H1 (cell line): ENCODE results near the gene RRH. TPM values are rescaled to one million over a fixed set of nuclear protein-coding genes. Genes with fewer than 3 reads are reported as not detected.

Experiments
- CTCF ChIA-PET: fragments of 300-600 bp; sonication (Branson Sonifier 250); formaldehyde crosslinking; loops from one replicate; lab custom pipeline; 2021; ENCODE audit not compliant: partially characterized antibody; lab: Charles Lee
- POLR2A ChIA-PET: fragments of 300-600 bp; sonication (Branson Sonifier 250); formaldehyde crosslinking; loops from one replicate; lab custom pipeline; 2021; ENCODE audit warnings: inconsistent platforms; ENCODE audit not compliant: partially characterized antibody; lab: Charles Lee
- DNase-seq, 2 experiments: peaks; one replicate each; pipeline versions ENCODE4 v3.0.0 to v3.0.0-alpha.2; 2010 to 2022; ENCODE audit warnings: low spot score in 2 of 2, low read depth in 1 of 2, mixed read lengths in 1 of 2
- FAIRE-seq: peaks from 2 replicates; lab custom pipeline; 2011; peaks lifted over from hg19 to GRCh38; lab: Jason Lieb, UNC
- H2AFZ ChIP-seq: 2 replicates; pipeline ENCODE4 v1.8.1; 2012; ENCODE audit warnings: low read length, inconsistent platforms
- H2AK5ac ChIP-seq: 2 replicates; pipeline ENCODE4 v1.6.1; 2013; ENCODE audit warnings: low read depth, low read length
- H2BK120ac ChIP-seq: replicated peaks from 2 replicates; pipeline ENCODE3; 2013; ENCODE audit warnings: low read depth, low read length, inconsistent platforms
- H2BK12ac ChIP-seq: 2 replicates; pipeline ENCODE4 v1.6.1; 2013; ENCODE audit warnings: low read depth, low read length
- H2BK15ac ChIP-seq: 2 replicates; pipeline ENCODE4 v1.6.1; 2013; ENCODE audit warnings: low read length
- H2BK20ac ChIP-seq: 2 replicates; pipeline ENCODE4 v1.6.1; 2013; ENCODE audit warnings: low read length
- H2BK5ac ChIP-seq: 2 replicates; pipeline ENCODE4 v1.6.1; 2013; ENCODE audit warnings: low read depth, low read length
- H3K14ac ChIP-seq: 2 replicates; pipeline ENCODE4 v1.6.1; 2013; ENCODE audit warnings: inconsistent platforms; ENCODE audit not compliant: insufficient read length
- H3K18ac ChIP-seq: 2 replicates; pipeline ENCODE4 v1.6.1; 2013; ENCODE audit warnings: low read length; ENCODE audit errors: extremely low read depth
- H3K23ac ChIP-seq: 2 replicates; pipeline ENCODE4 v1.6.1; 2013; ENCODE audit warnings: inconsistent platforms; ENCODE audit not compliant: insufficient read length
- H3K23me2 ChIP-seq: 2 replicates; pipeline ENCODE4 v1.6.1; 2013; ENCODE audit warnings: low read depth, low read length
- H3K27ac ChIP-seq: 2 replicates; pipeline ENCODE4 v1.6.1; 2011; ENCODE audit warnings: low read depth, low read length, inconsistent platforms
- H3K27me3 ChIP-seq, 4 experiments: replicated peaks in 1 of 4; 1 replicate in 1 of 4; 2 replicates in 3 of 4; pipeline versions ENCODE4 v1.6.1 to v1.8.1; 2011 to 2013; ENCODE audit warnings: low read length in 3 of 4, mild to moderate bottlenecking in 3 of 4, inconsistent platforms in 2 of 4, mixed read lengths in 2 of 4, moderate library complexity in 1 of 4; ENCODE audit not compliant: control insufficient read depth in 3 of 4, insufficient read depth in 3 of 4; ENCODE audit errors: extremely low read depth in 1 of 4
- H3K36me3 ChIP-seq, 4 experiments: 2 replicates each; pipeline versions ENCODE4 v1.6.1 to v1.8.1; 2011 to 2013; ENCODE audit warnings: mild to moderate bottlenecking in 4 of 4, low read length in 3 of 4, moderate library complexity in 2 of 4, control low read depth in 1 of 4, inconsistent platforms in 1 of 4; ENCODE audit not compliant: insufficient read depth in 4 of 4, control insufficient read depth in 2 of 4
- H3K4ac ChIP-seq: replicated peaks from 2 replicates; pipeline ENCODE3; 2013; ENCODE audit warnings: low read length, low read depth, mixed read lengths, inconsistent platforms; ENCODE audit not compliant: insufficient read length
- H3K4me1 ChIP-seq, 4 experiments: replicated peaks in 1 of 4; 1 replicate in 1 of 4; 2 replicates in 3 of 4; pipeline versions ENCODE4 v1.6.1 to v1.8.1; 2011 to 2013; ENCODE audit warnings: low read length in 3 of 4, inconsistent platforms in 2 of 4, mixed read lengths in 1 of 4; ENCODE audit not compliant: insufficient read depth in 4 of 4, control insufficient read depth in 3 of 4
- H3K4me2 ChIP-seq, 2 experiments: 2 replicates each; pipeline versions ENCODE4 v1.6.1 to v1.8.1; 2011 to 2013; ENCODE audit warnings: low read depth in 2 of 2, low read length in 2 of 2, control low read depth in 1 of 2, inconsistent platforms in 1 of 2, mild to moderate bottlenecking in 1 of 2; ENCODE audit not compliant: insufficient read depth in 1 of 2
- H3K4me3 ChIP-seq, 4 experiments: fragments of 200-600, 300-600 bp in 1 of 4; sonication (generic), shearing (Covaris generic), sonication (Bioruptor Twin) in 1 of 4; 2 replicates each; pipeline versions ENCODE4 v1.5.1 to v1.8.1; 2011 to 2016; ENCODE audit warnings: low read length in 4 of 4, low read depth in 3 of 4, control low read depth in 2 of 4, inconsistent platforms in 2 of 4, mild to moderate bottlenecking in 2 of 4, mixed read lengths in 1 of 4, moderate library complexity in 1 of 4; ENCODE audit not compliant: insufficient read depth in 2 of 4; ENCODE audit errors: extremely low read depth in 1 of 4
- H3K56ac ChIP-seq: replicated peaks from 2 replicates; pipeline ENCODE3; 2013; ENCODE audit warnings: low read depth, mild to moderate bottlenecking, mixed read lengths, low read length, inconsistent platforms; ENCODE audit not compliant: insufficient read length
- H3K79me1 ChIP-seq: 2 replicates; pipeline ENCODE4 v1.6.1; 2013; ENCODE audit warnings: low read depth, low read length, control low read depth
- H3K79me2 ChIP-seq, 2 experiments: 2 replicates each; pipeline versions ENCODE4 v1.6.1 to v1.8.1; 2012 to 2013; ENCODE audit warnings: low read length in 2 of 2, mild to moderate bottlenecking in 2 of 2, inconsistent platforms in 1 of 2; ENCODE audit not compliant: insufficient read depth in 2 of 2, control insufficient read depth in 1 of 2
- H3K9ac ChIP-seq, 4 experiments: replicated peaks in 1 of 4; 1 replicate in 1 of 4; 2 replicates in 3 of 4; pipeline versions ENCODE4 v1.6.1 to v1.8.1; 2011 to 2013; ENCODE audit warnings: low read depth in 3 of 4, low read length in 3 of 4, control low read depth in 2 of 4, mild to moderate bottlenecking in 2 of 4, moderate library complexity in 2 of 4, inconsistent platforms in 1 of 4; ENCODE audit errors: extremely low read depth in 1 of 4
- H3K9me3 ChIP-seq, 2 experiments: 2 replicates each; pipeline versions ENCODE4 v1.6.1 to v1.8.1; 2012 to 2013; ENCODE audit warnings: mild to moderate bottlenecking in 2 of 2, moderate library complexity in 2 of 2, control low read depth in 1 of 2, inconsistent platforms in 1 of 2, low read depth in 1 of 2, low read length in 1 of 2, mixed read lengths in 1 of 2; ENCODE audit not compliant: insufficient read depth in 2 of 2
- H4K20me1 ChIP-seq, 2 experiments: replicated peaks in 1 of 2; 2 replicates each; pipeline versions ENCODE3 to v1.8.1; 2011 to 2013; ENCODE audit warnings: inconsistent platforms in 2 of 2, low read length in 2 of 2, mild to moderate bottlenecking in 1 of 2; ENCODE audit not compliant: insufficient read depth in 2 of 2, control insufficient read depth in 1 of 2
- H4K5ac ChIP-seq: 2 replicates; pipeline ENCODE4 v1.6.1; 2013; ENCODE audit warnings: low read length, low read depth, mixed read lengths, inconsistent platforms; ENCODE audit not compliant: insufficient read length
- H4K8ac ChIP-seq: 2 replicates; pipeline ENCODE4 v1.8.0; 2013; ENCODE audit warnings: mild to moderate bottlenecking, moderate library complexity, low read length, inconsistent platforms; ENCODE audit not compliant: insufficient read depth; ENCODE audit errors: extremely low read depth
- H4K91ac ChIP-seq: replicated peaks from 2 replicates; pipeline ENCODE3; 2013; ENCODE audit warnings: low read length, mixed read lengths, inconsistent platforms; ENCODE audit not compliant: insufficient read length
- BCL11A ChIP-seq, 2 experiments: IDR thresholded peaks; one replicate each; pipeline ENCODE4 v1.6.1; 2011; ENCODE audit warnings: low read depth in 2 of 2, low read length in 2 of 2, mild to moderate bottlenecking in 2 of 2
- BRCA1 ChIP-seq: IDR thresholded peaks from 2 replicates; pipeline ENCODE4 v1.6.1; 2012; ENCODE audit warnings: low read depth, low read length, improper control_type of control experiment
- EGR1 ChIP-seq: IDR thresholded peaks from 2 replicates; pipeline ENCODE4 v1.6.1; 2011; ENCODE audit warnings: low read depth, low read length, borderline replicate concordance
- EP300 ChIP-seq, 2 experiments: IDR thresholded peaks; 1 replicate in 1 of 2; 2 replicates in 1 of 2; pipeline ENCODE4 v1.6.1; 2011 to 2012; ENCODE audit warnings: low read depth in 2 of 2, low read length in 2 of 2, mild to moderate bottlenecking in 2 of 2, borderline replicate concordance in 1 of 2, inconsistent platforms in 1 of 2, moderate library complexity in 1 of 2
- NANOG ChIP-seq: IDR thresholded peaks from 2 replicates; pipeline ENCODE4 v1.6.1; 2011; ENCODE audit warnings: low read length, low read depth, mild to moderate bottlenecking, inconsistent platforms; ENCODE audit not compliant: insufficient read depth, poor library complexity, severe bottlenecking
- RBBP5 ChIP-seq: IDR thresholded peaks from 2 replicates; pipeline ENCODE4 v1.7.1; 2012; ENCODE audit warnings: low read depth, mild to moderate bottlenecking, inconsistent platforms, low read length, moderate library complexity, borderline replicate concordance
- SAP30 ChIP-seq: fragments of 300-600 bp; sonication (generic); IDR thresholded peaks from 2 replicates; pipeline ENCODE4 v1.7.1; 2012; ENCODE audit warnings: low read length, moderate library complexity, mild to moderate bottlenecking, inconsistent platforms; ENCODE audit not compliant: insufficient read depth, insufficient replicate concordance
- SIN3A ChIP-seq, 2 experiments: IDR thresholded peaks in 1 of 2; conservative IDR thresholded peaks in 1 of 2; 2 replicates each; pipeline ENCODE4 v1.6.1; 2011 to 2012; ENCODE audit warnings: low read length in 2 of 2, improper control_type of control experiment in 1 of 2, low read depth in 1 of 2, mild to moderate bottlenecking in 1 of 2
- SRF ChIP-seq: IDR thresholded peaks from 2 replicates; pipeline ENCODE4 v1.6.1; 2011; ENCODE audit warnings: mild to moderate bottlenecking, low read depth, low read length, moderate library complexity
- WGBS, 2 experiments: shearing (Covaris generic) in 1 of 2; methylation state at CpG; one replicate each; pipeline versions ENCODE4 v1.1.6 to v1.1.7; 2013 to 2015; ENCODE audit warnings: low lambda C conversion rate in 2 of 2, mixed read lengths in 2 of 2, inconsistent platforms in 1 of 2, low coverage in 1 of 2, missing lambda C conversion rate in 1 of 2; ENCODE audit not compliant: insufficient replicate concordance in 2 of 2, insufficient coverage in 1 of 2, insufficient read length in 1 of 2; ENCODE audit errors: extremely low coverage in 1 of 2, missing lambda C conversion rate in 1 of 2; 5-methylcytosine and 5-hydroxymethylcytosine counted together
- polyA plus RNA-seq, 7 experiments: library from polyadenylated mRNA; depleted of rRNA in 3 of 7; stranded (reverse) in 5 of 7; unstranded in 2 of 7; fragments of >200 nt in 5 of 7; fragments of 200-250 nt in 2 of 7; gene quantifications; 1 replicate in 5 of 7; 2 replicates in 1 of 7; 4 replicates in 1 of 7; pipeline versions ENCODE4 v1.2.1 to v1.2.3, GENCODE V29; 2011 to 2013; ENCODE audit warnings: missing spikeins in 2 of 7, mixed read lengths in 2 of 7
- total RNA-seq: library from RNA; stranded (reverse); fragmentation: NEBNext Ultra II Directional; extraction: Animal tissue kit (Norgen Biotek cat#: 25700); gene quantifications from 2 replicates; pipeline ENCODE4 v1.2.1, GENCODE V29; 2021
- TF ChIP-seq, protein P1 (sequence below): IDR thresholded peaks from 2 replicates; pipeline ENCODE4 v1.6.1; 2011; ENCODE audit warnings: low read depth, mild to moderate bottlenecking, low read length; ENCODE audit not compliant: insufficient read depth

The RRH gene
- total and polyA plus RNA-seq, 2 of the 8 experiments (the other 6 are each of a cell fraction or from before 2014, with no cell fraction given): 0.38 TPM; not detected in 1

DNA sequence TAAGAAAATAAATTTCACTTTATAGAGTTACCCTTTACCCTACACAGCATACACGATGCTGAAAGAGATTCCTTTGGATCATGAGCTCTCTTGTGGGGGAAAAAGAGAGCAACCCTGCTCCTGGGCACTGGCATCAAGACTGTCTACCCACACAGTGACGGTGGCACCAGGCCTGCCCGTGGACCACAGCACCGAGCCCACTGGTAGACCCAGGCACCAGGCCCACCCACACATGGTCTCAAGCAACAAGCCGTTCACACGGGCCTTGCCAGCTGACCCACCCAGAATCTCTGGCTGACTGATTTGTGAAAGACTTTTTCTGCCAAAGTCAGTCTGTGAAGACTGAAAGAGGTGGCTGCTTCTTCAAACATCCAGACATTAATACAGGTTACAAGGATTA is 32.7 kb upstream of the RRH start:
- Histone ChIP-seq H3K9me3 (peaks cover 0 to 3% of the 10 kb centered on the region in 2 experiments; a peak in 2 of 4 replicates), H3K27ac (no peak overlapping the region), H4K8ac (peak overlapping the region; percentile 68; the same call in 1 of the 2 replicates), H4K91ac (no peak overlapping the region), H3K79me1 (no peaks in the 10 kb centered on the region), H3K18ac (no peak overlapping the region), H2BK12ac (no peak overlapping the region), H3K4me2 (no peak overlapping the region), H3K23me2 (no peaks in the 10 kb centered on the region), H2AK5ac (no peak overlapping the region), H3K4me1 (no peaks in the 10 kb centered on the region), H2BK5ac (no peak overlapping the region), H3K14ac (no peak overlapping the region), H2BK120ac (no peak overlapping the region), H4K20me1 (no peaks in the 10 kb centered on the region), H2AFZ (no peak overlapping the region), H3K9ac (no peak overlapping the region), H3K56ac (no peak overlapping the region), H3K27me3 (no peaks in the 10 kb centered on the region), H2BK20ac (no peak overlapping the region), H3K79me2 (no peaks in the 10 kb centered on the region), H2BK15ac (no peak overlapping the region), H3K4me3 (no peak overlapping the region), H3K36me3 (no peaks in the 10 kb centered on the region), H3K23ac (no peak overlapping the region), H4K5ac (no peak overlapping the region), H3K4ac (no peak overlapping the region)
- ChIA-PET POLR2A (interaction anchor here (0.7 kb wide), 1 partner anchor 20 kb away, joined by 3 read pairs; no protein-coding TSS in a partner anchor), CTCF (interaction anchor here (1.6 to 1.8 kb wide), 2 partner anchors 9 to 10 kb away, joined by 5 to 6 read pairs; no protein-coding TSS in a partner anchor)
- FAIRE-seq (no peak), DNase-seq (no peak)
- TF ChIP-seq, protein P1, sequence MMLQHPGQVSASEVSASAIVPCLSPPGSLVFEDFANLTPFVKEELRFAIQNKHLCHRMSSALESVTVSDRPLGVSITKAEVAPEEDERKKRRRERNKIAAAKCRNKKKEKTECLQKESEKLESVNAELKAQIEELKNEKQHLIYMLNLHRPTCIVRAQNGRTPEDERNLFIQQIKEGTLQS: no peak
- TF ChIP-seq RBBP5 (no peak), SRF (no peak), EP300 (IDR thresholded peaks at IDR 0.05; ENCODE audit: borderline replicate concordance in 1 of 2, low read depth in 2 of 2, low read length in 2 of 2) (no peak), EGR1 (no peak), SIN3A (conservative IDR thresholded peaks at IDR 0.05 in 1 of 2, IDR thresholded peaks at IDR 0.05 in 1 of 2; ENCODE audit: low read depth in 1 of 2, low read length in 2 of 2) (no peak), SAP30 (no peak), BCL11A (IDR thresholded peaks at IDR 0.05; ENCODE audit: low read depth in 2 of 2, low read length in 2 of 2) (no peak), NANOG (no peak), BRCA1 (no peak)
- 95% methylated on average over 6 of the region's 6 CpGs; no CpG with 5 or more reads in 1 of the 2 experiments for WGBS, 2 experiments
